GM21825 (cell line): ENCODE data around the gene ANKRD34A.

Experiments used
- ATAC-seq: cut with Tn5 transposase; IDR thresholded peaks from one replicate; pipeline ENCODE4 v1.9.1; 2021; ENCODE audit warnings: mild to moderate bottlenecking, moderate library complexity; ENCODE audit not compliant: unreplicated experiment

The ANKRD34A gene

DNA sequence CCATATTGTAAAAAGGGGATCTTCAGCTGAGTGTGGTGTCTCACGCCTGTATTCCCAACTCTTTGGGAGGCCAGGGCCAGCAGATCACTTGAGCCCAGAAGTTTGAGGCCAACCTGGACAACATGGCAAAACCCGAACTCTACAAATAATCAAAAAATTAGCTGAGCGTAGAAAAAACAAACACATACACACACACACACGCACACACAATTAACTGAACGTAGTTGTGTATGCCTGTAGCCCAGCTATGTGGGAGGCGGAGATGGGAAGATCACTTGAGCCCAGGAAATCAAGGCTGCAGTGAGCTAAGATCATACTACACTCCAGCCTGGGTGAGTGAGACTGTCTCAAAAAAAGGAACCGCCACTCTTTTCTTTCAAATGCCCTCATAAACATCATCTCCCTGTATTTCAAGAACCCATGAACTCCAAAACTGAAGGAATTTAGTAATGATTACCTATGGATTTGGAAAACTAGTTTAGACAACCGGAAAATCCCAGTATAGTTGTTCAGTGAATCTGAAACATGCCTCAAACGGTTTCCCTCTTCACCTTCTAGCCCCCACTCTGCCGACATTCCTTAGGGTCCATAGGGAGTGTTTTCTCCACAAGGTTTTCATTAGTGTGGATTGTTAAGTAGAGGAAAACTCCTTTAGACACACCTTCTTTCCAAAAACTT, 27.5 kb upstream of the ANKRD34A start:
- ATAC-seq = no peak

GRCh38 chr1:145990249-145990855, 26.0 kb upstream of the ANKRD34A start:
- ATAC-seq = no peak

GRCh38 chr1:145988773-145989172, 24.4 kb upstream of the ANKRD34A start:
- no peak for ATAC-seq

DNA sequence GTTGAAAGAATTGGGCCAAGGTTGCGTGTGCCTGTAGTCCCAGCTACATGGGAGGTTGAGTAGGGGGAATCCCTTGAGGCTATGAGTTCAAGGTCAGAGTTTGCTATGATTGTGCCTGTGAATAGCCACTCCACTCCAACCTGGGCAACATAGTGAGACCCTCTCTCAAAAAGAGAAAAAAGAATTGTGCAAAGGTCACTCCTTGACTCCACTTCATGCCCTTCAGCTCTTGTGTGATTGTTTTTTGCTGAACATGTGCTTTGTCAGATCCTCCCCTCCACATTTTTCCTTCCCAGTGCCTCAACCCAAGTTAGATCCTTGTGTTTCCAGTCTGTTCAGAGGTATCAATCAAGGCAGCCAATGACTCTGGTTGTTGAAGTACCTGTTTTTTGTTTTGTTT, 23.6 kb upstream of the ANKRD34A start:
- no peak for ATAC-seq

DNA sequence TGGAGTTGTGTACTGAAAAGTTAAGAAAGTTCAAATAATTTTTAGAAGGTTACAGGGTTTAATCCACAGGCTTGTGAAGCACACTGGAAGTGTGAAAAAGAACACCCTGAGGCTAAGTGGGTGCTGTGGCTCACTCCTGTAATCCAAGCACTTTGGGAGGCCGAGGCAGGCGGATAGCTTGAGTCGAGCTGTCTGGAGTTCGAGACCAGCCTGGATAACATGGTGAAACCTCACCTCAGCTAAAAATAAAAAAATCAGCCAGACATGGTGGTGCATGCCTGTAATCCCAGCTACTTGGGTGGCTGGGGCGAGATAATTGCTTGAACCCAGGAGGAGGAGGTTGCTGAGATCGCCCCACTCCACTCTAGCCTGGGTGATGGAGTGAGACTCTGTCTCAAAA, 22.2 kb upstream of the ANKRD34A start:
- no peak for ATAC-seq

DNA sequence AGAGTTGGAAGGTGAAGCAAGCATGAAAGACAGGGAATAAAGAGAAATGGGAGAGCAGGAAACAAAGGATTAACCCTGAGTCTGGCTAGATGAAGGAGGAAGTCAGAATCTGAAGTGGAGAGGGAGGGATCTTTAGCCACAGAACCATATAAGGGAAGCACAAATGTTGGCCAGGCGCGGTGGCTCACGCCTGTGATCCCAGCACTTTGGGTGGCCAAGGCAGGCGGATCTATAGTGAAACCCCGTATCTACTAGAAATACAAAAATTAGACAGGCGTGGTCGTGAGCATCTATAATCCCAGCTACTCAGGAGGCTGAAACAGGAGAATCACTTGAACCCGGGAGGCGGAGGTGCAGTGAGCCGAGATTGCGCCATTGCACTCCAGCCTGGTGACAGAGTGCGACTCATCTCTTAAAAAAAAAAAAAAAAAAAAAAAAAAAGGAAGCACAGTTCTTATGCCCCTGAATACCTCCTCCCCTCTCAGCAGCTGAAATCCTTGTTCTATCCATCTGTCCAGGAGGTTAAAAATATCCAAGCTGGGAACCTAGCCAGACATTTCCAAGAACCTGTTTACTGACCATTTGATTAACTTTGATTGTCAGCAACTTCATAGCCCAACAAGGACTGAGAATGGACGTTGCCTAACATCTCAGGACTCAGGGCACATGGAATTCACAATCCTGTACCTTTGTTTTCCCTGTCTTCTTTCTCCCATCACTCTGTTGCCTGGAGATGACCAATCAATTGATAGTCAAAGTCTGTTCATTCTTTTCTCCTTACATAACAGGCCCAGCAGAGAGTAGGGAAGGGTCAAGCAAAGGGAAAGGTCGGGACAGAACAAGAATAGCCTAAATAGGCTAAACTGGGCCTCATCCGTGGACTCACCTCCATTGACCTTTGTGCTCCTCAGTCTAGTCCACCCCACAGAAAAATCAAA, 21.4 kb upstream of the ANKRD34A start:
- ATAC-seq = no peak

- no peak for ATAC-seq
Observed at GRCh38 chr1:145985129-145985501, 20.7 kb upstream of the ANKRD34A start.

- no peak for ATAC-seq
Observed at GRCh38 chr1:145983960-145984830, 19.8 kb upstream of the ANKRD34A start.

- no peak for ATAC-seq
Observed at GRCh38 chr1:145983206-145983675, 18.9 kb upstream of the ANKRD34A start.

- ATAC-seq = no peak
Observed at GRCh38 chr1:145982010-145982723, 17.8 kb upstream of the ANKRD34A start.

GRCh38 chr1:145980457-145980994, 16.2 kb upstream of the ANKRD34A start:
- no peak for ATAC-seq

DNA sequence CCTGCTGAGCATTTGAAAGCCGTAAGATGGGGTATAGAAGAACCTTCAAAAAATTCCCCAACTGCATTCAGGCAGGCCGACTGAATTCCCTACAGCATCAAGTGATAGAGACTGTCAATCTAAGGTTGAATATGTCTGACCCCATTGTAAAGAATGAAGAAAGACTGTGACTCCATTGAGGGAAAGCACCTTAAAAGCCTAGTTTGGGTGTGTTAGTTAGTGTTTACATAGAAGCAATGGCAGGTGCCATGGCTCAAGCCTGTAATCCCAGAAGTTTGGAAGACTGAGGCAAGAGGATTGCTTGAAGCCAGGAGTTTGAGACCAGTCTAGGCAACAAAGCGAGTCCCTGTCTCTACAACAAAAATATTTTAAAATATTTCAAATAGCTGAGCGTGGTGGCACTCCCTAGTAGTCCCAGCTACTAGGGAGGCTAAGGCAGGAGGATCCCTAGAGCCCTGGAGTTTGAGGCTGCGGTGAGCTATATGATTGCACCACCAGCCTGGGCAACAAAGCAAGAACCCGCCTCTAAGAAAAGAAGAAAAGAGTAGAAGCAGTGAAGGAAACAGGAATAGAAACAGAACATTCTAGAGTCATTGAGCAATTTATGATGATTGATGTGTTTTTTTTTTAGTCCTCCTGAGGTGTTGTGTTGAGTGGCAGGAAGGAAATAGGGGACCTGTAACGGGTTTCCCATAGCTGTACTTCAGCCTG, 15.5 kb upstream of the ANKRD34A start:
- ATAC-seq = no peak

- ATAC-seq = peak; percentile 87
Observed at GRCh38 chr1:145978854-145979745, 14.7 kb upstream of the ANKRD34A start.

- no peak for ATAC-seq
Observed at GRCh38 chr1:145978471-145978853, 14.1 kb upstream of the ANKRD34A start.

DNA sequence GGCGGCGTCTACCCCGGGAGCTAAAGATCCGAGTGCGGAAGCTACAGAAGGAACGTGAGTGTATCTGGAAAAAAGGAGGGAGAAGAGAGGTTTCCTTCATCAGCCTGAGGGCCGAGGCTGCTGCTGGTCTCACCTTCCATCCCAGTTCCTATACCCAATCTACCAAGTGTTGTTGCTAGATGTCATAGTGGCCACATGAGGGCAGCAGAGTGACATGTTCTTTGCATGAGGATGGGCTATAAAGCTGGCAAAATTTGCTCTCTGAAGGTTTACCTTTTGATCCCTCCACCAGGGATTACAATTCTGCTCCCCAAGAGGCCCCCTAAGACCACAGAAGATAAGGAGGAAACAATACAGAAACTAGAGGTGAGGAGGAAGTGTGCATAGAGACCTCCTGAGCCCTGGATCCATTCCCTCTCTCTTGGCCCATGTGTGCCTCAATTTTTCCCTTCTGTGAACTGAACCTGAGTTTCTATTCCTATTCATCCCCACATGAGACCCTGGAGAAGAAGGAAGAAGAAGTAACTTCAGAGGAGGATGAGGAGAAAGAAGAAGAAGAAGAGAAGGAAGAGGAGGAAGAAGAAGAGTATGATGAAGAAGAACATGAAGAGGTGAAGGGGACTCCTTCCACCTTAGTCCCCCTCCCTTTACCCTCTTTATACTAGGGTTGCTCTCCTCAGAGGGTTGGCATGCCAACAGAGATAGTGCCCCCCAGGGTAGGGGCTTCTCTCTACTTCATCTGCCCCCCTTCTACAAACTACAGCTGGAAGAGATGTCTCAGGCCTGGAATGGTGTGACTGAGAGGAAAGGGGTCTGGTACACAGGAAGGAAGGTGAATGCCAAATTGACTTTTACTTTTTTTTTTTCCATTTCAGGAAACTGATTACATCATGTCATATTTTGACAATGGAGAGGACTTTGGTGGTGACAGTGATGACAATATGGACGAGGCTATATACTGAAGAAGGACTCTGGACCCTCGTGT, 13.4 kb upstream of the ANKRD34A start:
- ATAC-seq = peak; percentile 30

DNA sequence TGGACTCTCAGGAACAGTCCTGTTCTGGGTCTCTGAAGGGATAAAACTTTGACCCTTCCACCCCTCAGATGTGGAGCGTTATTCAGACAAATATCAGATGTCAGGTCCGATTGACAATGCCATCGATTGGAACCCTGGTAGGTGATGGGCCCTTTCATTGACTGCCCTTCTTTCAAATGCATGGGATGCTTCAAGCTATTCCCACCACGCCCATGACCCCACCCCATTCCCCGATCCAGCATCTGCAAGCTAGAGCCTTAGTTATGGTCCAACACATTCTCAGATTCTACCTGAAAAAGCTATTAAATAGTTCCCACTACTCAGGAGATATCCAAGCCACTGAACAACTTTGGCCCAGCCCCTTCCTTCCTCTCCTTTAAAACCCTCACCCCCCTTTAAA, 12.6 kb upstream of the ANKRD34A start:
- ATAC-seq = no peak

DNA sequence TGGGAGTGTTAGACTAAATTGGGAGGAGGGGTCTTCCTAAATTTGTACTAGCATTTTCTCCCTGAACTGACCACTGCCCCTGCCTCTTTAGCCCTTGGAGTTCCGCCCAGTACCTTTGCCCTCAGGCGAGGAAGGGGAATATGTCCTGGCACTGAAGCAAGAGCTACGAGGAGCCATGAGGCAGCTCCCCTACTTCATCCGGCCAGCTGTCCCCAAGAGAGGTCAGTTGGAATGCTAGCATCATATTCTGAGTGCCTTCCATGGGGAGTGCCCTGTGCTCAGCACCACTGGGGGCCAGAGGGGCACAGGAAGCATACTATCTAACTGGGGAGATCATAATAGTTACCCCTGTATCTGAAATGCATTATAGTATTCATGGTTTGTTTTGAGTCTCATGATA, 10.8 kb upstream of the ANKRD34A start:
- ATAC-seq = no peak
